ENCODE data around the gene G6PD.
A peak's percentile ranks its signal among the peaks of the same experiment; 100 is the strongest.
"Not testable (repeated sequence)": the region's sequence is repeated elsewhere in the genome, so short reads cannot be mapped to it uniquely, and the experiment has no call there.

Gene G6PD

DNA sequence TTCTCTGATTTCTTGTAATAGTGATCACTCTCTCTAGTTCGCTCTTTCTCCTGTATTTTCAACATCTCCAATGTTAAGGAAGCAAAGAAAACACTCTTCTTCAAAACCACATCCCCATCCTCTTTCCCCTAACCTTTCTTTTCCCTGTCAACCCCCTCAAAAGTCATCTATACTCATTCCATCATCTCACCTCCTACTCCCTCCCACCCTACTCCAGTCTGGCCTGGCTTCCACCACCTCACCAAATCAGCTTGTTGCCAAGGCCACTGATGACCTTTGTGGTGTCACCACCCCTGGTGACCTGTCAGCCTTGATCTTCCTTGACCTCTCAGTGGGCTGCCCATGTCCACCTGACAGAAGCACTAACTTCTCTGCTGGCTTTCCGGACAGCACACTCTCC is 32.9 kb downstream of the G6PD start:
- DNase-seq: no peak

DNA sequence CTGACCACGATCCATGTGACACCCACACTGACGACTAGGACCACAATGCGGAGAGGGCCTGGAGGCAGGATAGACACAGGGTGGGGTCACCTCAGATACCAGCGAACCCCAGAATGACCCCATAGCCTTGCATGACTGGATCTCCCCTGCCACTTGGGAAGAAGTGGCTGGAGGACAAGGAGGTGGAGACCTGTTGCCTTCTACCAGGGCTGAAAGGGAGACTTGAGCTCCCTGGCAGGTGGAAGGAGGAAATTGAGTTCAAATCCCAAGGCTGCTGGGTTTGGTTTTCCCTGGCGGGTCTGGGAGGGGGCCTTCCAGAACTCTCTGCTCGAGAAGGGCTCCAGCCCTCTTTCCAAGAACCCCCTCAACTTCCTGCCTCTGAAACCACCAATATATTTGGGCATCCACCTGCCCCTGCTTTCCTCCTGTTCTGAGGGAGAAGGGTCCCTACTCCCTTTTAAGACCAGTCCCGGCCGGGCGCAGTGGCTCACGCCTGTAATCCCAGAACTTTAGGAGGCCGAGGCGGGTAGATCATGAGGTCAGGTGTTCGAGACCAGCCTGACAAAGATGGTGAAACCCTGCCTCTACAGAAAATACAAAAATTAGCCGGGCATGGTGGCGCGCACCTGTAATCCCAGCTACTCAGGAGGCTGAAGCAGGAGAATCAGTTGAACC is 33.6 kb downstream of the G6PD start:
- DNase-seq: no peak

DNA sequence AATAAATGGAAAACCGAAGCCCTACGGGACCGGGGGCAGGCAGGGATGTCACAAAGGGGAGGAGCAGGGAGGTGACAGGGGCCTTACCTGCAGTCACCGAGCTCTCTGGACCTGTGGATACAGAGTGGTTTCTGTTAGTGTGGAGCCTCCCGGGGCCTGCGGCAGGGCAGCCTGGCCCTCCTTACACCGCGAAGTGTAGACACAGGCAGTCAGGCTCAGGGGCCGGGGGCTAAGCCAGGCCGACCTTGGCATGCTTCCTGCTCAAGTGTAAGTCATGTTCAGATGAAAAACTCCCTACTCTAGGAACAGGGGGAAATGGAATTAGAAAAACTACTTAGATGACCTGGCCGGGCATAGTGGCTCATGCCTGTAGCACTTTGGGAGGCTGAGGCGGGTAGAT is 34.9 kb downstream of the G6PD start:
- DNase-seq: no peak

- no peak for DNase-seq
These were observed 37.2 kb downstream of the G6PD start for GRCh38 chrX:154509455-154509854.

DNA sequence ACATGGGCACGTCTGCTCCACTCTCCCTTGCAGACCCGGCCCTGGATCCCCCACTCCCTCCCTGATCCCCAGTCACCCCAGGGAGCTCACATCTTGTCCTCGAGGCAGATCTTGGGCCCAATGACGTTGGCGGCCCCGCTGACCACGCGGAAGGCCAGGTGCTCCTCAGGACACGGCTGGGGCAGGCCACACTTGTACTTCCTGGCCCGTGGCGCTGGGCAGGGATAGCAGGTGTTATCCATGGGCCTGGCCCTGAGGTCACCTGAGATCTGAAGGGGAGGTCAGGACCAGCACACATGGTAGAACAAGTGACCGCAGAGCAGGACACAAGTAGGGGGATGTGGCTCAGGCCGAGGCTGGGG is 38.3 kb downstream of the G6PD start:
- DNase-seq: no peak

- no peak for DNase-seq
These were observed 38.8 kb downstream of the G6PD start for GRCh38 chrX:154507673-154508383.

DNA sequence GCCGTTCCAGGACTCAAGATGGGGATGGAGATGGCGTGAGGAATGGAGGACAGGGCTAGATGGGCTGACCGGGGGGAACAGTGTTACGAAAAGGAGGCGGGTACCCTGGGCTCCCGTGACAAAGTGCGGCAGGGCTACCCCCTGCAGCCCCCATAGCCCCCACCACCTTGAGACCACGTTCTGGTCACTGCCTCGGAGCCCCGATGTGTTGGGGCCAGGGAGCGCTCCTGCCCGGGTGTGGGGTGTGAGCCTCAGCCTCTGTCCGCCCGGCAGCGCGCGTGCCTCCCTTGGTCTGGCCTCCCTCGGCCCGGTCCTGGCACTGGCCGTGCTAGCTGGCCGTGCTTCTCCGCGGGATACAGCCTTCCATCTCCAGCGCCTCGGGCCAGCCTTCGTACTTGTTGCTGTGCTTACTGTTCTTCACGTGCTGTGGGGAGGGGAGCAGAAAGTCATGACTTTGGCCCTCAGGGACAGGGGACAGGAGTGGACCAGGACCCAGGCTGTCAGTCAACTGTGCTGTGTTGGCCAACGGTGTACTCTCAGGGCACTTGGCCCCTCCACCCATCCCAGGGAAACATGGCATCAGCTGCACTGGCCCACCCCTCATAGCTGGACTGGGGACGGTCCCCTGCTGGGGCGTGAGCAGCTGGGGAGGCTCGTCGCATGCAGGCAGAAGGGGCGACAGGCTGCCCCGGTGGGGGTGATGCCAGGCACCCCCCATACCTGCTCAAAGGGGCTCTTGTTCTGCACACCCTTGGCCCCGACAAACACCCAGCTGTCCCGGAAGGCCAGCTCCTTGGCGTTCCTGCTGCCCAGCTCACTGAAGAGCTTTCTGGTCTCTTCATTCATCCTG is 39.9 kb downstream of the G6PD start:
- DNase-seq: no peak

GRCh38 chrX:154505734-154506133 is 40.9 kb downstream of the G6PD start:
- DNase-seq: no peak

DNA sequence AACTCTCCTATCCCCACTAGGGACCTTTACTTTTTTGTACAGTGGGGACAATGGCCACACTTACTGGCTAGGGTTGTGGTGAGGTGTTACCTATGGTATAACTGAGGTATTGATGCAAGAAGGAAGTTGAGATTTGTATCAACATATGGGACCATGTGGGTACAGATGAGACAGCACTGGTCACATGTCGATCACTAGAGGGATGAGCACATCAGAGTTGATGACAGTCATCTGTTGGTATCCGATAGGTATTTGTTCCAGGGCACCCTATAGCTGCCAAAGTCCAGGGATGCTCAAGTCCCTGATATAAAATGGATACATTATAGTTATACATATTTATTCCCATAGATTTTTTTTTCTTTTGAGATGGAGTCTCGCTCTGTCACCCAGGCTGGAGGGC is 43.7 kb downstream of the G6PD start:
- no peak for DNase-seq

DNA sequence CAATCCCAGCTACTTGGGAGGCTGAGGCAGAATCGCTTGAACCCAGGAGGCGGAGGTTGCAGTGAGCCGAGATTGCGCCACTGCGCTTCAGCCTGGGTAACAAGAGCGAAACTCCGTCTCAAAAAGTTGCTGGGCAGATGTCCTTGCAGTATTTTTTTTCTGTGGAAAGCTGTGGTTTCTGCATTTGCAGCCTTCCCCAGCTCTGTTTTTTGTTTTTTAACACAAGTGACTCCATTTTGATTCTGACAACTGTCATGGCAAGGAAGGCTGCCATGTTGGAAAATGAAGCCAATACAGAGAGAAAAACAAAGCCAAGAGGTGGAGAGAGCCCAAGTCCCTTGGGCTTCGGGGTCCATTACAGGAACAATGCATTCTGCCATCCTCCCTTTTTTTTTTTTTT is 44.5 kb downstream of the G6PD start:
- no peak for DNase-seq

DNA sequence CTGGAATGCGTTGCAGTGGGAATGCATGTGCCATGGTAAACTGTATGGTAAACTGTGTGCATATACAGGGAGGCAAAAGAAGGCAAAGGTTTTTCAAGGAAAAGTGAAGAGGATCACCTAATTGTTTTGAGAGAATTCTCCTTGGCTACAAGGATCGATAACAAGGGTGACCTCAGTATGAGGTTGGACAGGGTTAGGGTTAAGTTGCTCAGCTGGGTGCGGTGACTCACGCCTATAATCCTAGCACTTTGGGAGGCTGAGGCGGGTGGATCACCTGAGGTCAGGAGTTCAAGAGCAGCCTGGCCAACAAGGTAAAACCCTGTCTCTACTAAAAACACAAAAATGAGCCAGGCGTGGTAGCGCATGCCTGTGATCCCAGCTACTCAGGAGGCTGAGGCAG is 45.2 kb downstream of the G6PD start:
- DNase-seq: not testable (repeated sequence)

DNA sequence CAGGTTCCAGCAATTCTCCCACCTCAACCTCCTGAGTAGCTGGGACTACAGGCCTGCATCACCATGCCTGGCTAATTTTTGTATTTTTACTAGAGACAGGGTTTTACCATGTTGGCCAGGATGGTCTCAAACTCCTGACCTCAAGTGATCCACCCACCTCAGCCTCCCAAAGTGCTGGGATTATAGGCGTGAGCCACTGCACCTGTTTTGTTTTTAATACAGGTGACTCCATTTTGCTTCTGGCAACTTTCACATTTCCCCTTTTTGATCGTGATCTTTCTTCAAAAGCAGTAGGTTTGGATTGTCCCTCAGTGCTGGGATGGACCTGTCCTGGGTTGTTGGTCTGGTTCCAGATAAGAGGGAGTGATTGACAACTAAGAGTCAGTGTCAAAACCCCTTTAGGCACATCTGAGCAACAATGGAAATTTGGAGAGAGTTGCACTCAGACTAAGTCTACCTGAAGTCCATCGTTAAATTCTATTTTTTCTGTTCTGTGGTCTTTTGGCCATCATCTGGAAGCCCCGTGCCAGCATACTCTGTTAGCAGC is 50.0 kb downstream of the G6PD start:
- DNase-seq: not testable (repeated sequence)

GRCh38 chrX:154495472-154495922 is 51.1 kb downstream of the G6PD start:
- DNase-seq: no peak

- no peak for DNase-seq
These were observed 51.9 kb downstream of the G6PD start for GRCh38 chrX:154494715-154495114.

DNA sequence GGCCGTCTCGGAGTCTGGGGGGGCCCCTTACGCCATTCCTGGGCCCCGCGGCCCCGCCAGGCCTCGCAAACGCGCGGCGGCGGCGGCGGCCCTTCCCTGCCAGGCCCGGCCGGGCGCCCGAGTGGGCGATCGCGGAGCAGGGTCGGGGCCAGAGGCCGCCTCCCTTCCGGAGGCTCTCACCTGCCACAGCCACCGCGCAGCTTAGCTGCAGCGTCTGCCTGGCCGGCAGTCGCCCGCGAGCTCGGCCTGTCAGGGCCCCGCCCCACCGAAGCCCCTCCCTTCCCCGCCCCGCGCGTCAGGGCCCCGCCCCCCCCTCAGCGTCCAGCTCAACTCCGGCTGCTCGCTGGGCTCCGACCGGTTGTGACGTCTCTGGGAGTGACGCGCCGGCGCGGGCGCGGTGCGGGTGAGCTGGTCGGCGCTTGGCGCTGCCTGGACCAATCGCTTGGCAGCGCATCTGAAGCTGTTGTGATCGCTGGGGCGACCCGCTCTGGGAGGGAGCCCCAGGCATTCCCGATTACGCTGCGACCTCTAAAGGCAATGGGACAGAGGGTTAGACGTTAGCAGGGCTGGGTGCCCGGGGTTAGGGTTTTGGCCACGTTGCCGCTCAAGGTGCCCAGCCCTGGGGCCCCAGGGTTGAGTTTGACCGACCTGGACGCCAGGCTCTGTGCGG is 56.1 kb downstream of the G6PD start, which contains the start of gene SLC10A3:
SLC10A3 (minus strand) TSS at position 216 of the 670 bp plus-strand sequence. CDS start 1,689 bp downstream, outside the sequence.
- peak; percentile 84 for DNase-seq

- DNase-seq: no peak
These were observed 56.6 kb downstream of the G6PD start for GRCh38 chrX:154490021-154490413.

GRCh38 chrX:154489182-154489581 is 57.5 kb downstream of the G6PD start:
- no peak for DNase-seq

DNA sequence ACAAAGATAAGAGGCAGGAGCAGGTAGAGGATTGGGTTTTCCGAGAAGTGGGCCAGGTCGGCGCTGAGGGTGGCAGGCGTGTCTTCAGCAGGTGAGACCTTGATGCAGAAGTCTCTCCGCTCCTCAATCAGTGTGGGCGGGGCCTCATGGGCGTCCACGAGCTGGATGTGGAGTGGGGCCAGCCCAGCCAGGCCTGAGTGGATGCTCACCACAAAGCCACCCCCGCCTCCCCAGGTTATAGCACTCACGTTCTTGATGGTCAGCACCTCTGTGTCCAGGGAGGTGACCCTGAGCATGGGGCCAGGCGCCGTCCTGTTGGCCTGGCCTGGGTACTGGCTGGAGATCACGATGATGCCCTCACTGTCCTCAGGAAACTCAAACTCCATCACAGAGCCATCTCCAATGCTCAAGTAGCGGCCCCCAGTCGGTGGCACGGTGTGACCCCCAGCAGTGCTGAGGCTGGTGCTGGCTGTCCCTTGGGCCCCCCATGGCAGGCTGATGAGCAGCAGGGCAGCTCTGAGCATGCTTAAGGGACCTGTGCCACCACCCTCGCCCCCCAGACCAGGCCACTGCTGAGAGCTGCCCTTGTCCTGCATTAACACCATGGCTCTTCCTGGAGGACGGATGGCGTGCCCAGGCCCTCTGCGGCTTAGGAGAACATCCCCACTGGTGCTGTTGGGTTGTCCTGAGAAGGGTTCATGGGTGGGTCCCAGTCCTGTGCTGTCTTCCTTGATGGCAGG is 58.1 kb downstream of the G6PD start:
- DNase-seq: no peak

- DNase-seq: no peak
These were observed 58.9 kb downstream of the G6PD start for GRCh38 chrX:154487518-154488290.

- peak; percentile 46 for DNase-seq
These were observed 60.0 kb downstream of the G6PD start, which contains the start of gene UBL4A for GRCh38 chrX:154486396-154487207. TSS of gene UBL4A (minus strand) at chrX:154486615. CDS start at chrX:154486584, 31 bp downstream.
